SU-DHL-6 (cell line): ENCODE data around the gene CCR6.

Experiments
- H2AFZ ChIP-seq: fragments of 200-600 bp; sonication (generic); 2 replicates; pipeline ENCODE4 v1.6.1; 2014; ENCODE audit warnings: low read depth, mild to moderate bottlenecking, moderate library complexity, mixed read lengths, antibody characterized with exemption, low read length; ENCODE audit not compliant: severe bottlenecking
- H3F3A ChIP-seq: fragments of 200-600 bp; shearing (Covaris generic); 2 replicates; pipeline ENCODE4 v1.6.0; 2016; ENCODE audit warnings: antibody characterized with exemption, mild to moderate bottlenecking; ENCODE audit not compliant: insufficient read depth
- H3K27ac ChIP-seq: fragments of 200-600 bp; sonication (generic); 2 replicates; pipeline ENCODE4 v1.5.1; 2016; ENCODE audit warnings: low read depth, mild to moderate bottlenecking, low read length, moderate library complexity, mixed read lengths
- H3K27me3 ChIP-seq: fragments of 200-600 bp; sonication (generic), shearing (Covaris generic); 2 replicates; pipeline ENCODE4 v1.6.0; 2014; ENCODE audit warnings: mild to moderate bottlenecking, low read length
- H3K36me3 ChIP-seq: fragments of 200-600 bp; sonication (generic); 2 replicates; pipeline ENCODE4 v1.6.1; 2014; ENCODE audit warnings: mild to moderate bottlenecking, low read length, mixed read lengths
- H3K4me2 ChIP-seq: fragments of 300-600, 200-600 bp; shearing (Covaris generic), sonication (generic); 2 replicates; pipeline ENCODE4 v1.6.0; 2014; ENCODE audit warnings: low read length, low read depth, mild to moderate bottlenecking; ENCODE audit not compliant: poor library complexity, severe bottlenecking
- H3K4me3 ChIP-seq: fragments of 200-600 bp; sonication (generic); 2 replicates; pipeline ENCODE4 v1.5.1; 2014; ENCODE audit warnings: antibody characterized with exemption, low read length, mild to moderate bottlenecking, mixed read lengths; ENCODE audit not compliant: insufficient read depth, poor library complexity, severe bottlenecking
- H3K79me2 ChIP-seq: fragments of 200-600 bp; sonication (generic); 2 replicates; pipeline ENCODE4 v1.6.1; 2014; ENCODE audit warnings: mild to moderate bottlenecking, low read length, moderate library complexity; ENCODE audit not compliant: insufficient read depth
- H3K9ac ChIP-seq: fragments of 200-600 bp; sonication (generic); 2 replicates; pipeline ENCODE4 v1.7.0; 2014; ENCODE audit warnings: mild to moderate bottlenecking, low read length
- H3K9me2 ChIP-seq: fragments of 200-600 bp; sonication (generic); replicated peaks from 2 replicates; pipeline ENCODE4 v1.6.1; 2014; ENCODE audit warnings: low read length; ENCODE audit not compliant: insufficient read depth
- H3K9me3 ChIP-seq: fragments of 200-600 bp; sonication (generic); 2 replicates; pipeline ENCODE4 v1.6.1; 2014; ENCODE audit warnings: low read length, mixed read lengths; ENCODE audit not compliant: insufficient read depth
- H4K20me1 ChIP-seq: fragments of 200-600 bp; sonication (generic); 2 replicates; pipeline ENCODE4 v1.6.1; 2014; ENCODE audit warnings: low read depth, mild to moderate bottlenecking, antibody characterized with exemption, low read length, moderate library complexity, mixed read lengths
- CTCF ChIP-seq: fragments of 200-600 bp; sonication (generic); IDR thresholded peaks from one replicate; pipeline ENCODE4 v1.5.1; 2017; ENCODE audit warnings: antibody characterized with exemption, mild to moderate bottlenecking, low read length, moderate library complexity; ENCODE audit not compliant: insufficient read depth, poor library complexity, severe bottlenecking
- EZH2phosphoT487 ChIP-seq: fragments of 200-600 bp; sonication (generic), shearing (Covaris generic); conservative IDR thresholded peaks from 2 replicates; pipeline ENCODE4 v1.6.1; 2018; ENCODE audit warnings: mild to moderate bottlenecking, antibody characterized with exemption, low read length, moderate library complexity, mixed read lengths

Gene CCR6

GRCh38 chr6:167148021-167148420, 25.1 kb downstream of the CCR6 start:
- H3K36me3 ChIP-seq, result no peaks in the 10 kb centered on the region
- H2AFZ ChIP-seq, result no peak overlapping the region
- no peak overlapping the region for H3K4me2 ChIP-seq
- H3K4me3 ChIP-seq, result no peak overlapping the region
- no peak overlapping the region for H3K27ac ChIP-seq
- no peaks in the 10 kb centered on the region for H3K27me3 ChIP-seq
- TF ChIP-seq EZH2phosphoT487 (no peak), CTCF (no peak)
- no peaks in the 10 kb centered on the region for H3K79me2 ChIP-seq
- no peaks in the 10 kb centered on the region for H4K20me1 ChIP-seq
- no peaks in the 10 kb centered on the region for H3F3A ChIP-seq
- no peaks in the 10 kb centered on the region for H3K9me2 ChIP-seq
- H3K9me3 ChIP-seq, result no peaks in the 10 kb centered on the region
- no peak overlapping the region for H3K9ac ChIP-seq

GRCh38 chr6:167148997-167149396, 26.1 kb downstream of the CCR6 start:
- Histone ChIP-seq H3K79me2 (no peaks in the 10 kb centered on the region), H3K36me3 (no peaks in the 10 kb centered on the region), H4K20me1 (no peaks in the 10 kb centered on the region), H3K4me2 (no peak overlapping the region), H3K9me3 (no peaks in the 10 kb centered on the region), H3F3A (no peaks in the 10 kb centered on the region), H2AFZ (no peak overlapping the region), H3K9ac (no peak overlapping the region), H3K27me3 (no peaks in the 10 kb centered on the region), H3K4me3 (no peak overlapping the region), H3K27ac (no peak overlapping the region), H3K9me2 (no peaks in the 10 kb centered on the region)
- TF ChIP-seq CTCF (no peak), EZH2phosphoT487 (no peak)

- H3K27ac ChIP-seq, result peak overlapping the region; percentile 13; the same call in 1 of the 2 replicates
- H3F3A ChIP-seq, result no peaks in the 10 kb centered on the region
- no peaks in the 10 kb centered on the region for H3K9me2 ChIP-seq
- H3K9ac ChIP-seq, result no peak overlapping the region
- no peaks in the 10 kb centered on the region for H3K9me3 ChIP-seq
- no peaks in the 10 kb centered on the region for H3K27me3 ChIP-seq
- H4K20me1 ChIP-seq, result no peaks in the 10 kb centered on the region
- no peaks in the 10 kb centered on the region for H3K79me2 ChIP-seq
- peak overlapping the region; percentile 57 for H3K4me2 ChIP-seq
- peak overlapping the region; percentile 4 for H2AFZ ChIP-seq
- TF ChIP-seq EZH2phosphoT487, result no peak
- no peak for TF ChIP-seq CTCF
- no peak overlapping the region for H3K4me3 ChIP-seq
- H3K36me3 ChIP-seq, result no peaks in the 10 kb centered on the region
These were observed 28.1 kb downstream of the CCR6 start for GRCh38 chr6:167150941-167151549.
